GM20000 (cell line): Measurements from ENCODE around the gene ZFP3.

Experiments
- DNase-seq: peaks from one replicate; pipeline ENCODE4 v3.0.0; 2012; ENCODE audit warnings: low spot score
- CTCF ChIP-seq: IDR thresholded peaks from 2 replicates; pipeline ENCODE4 v1.5.1; 2012; ENCODE audit warnings: mild to moderate bottlenecking, control low read depth; ENCODE audit errors: extremely low read depth, missing control alignments

The ZFP3 gene

GRCh38 chr17:5035315-5035714 is 43.0 kb upstream of the ZFP3 start, which contains the start of gene SLC52A1:
SLC52A1 (minus strand) TSS chr17:5035426; CDS start chr17:5034606, 820 bp downstream.
- no peak for TF ChIP-seq CTCF
- DNase-seq, result no peak

GRCh38 chr17:5042157-5043022 is 35.9 kb upstream of the ZFP3 start:
- no peak for TF ChIP-seq CTCF
- no peak for DNase-seq

- DNase-seq, result no peak
- TF ChIP-seq CTCF, result no peak
These were observed 34.7 kb upstream of the ZFP3 start for GRCh38 chr17:5043524-5043923.

- no peak for DNase-seq
These were observed 33.6 kb upstream of the ZFP3 start for GRCh38 chr17:5044630-5045029.

GRCh38 chr17:5045496-5045895 is 32.8 kb upstream of the ZFP3 start:
- no peak for DNase-seq
- TF ChIP-seq CTCF, result no peak

More at GRCh38 chr17:5044630-5045029, 33.6 kb upstream of the ZFP3 start:
- no peak for TF ChIP-seq CTCF

GRCh38 chr17:5047446-5047845 is 30.8 kb upstream of the ZFP3 start:
- DNase-seq, result no peak

More at GRCh38 chr17:5047446-5047845, 30.8 kb upstream of the ZFP3 start:
- no peak for TF ChIP-seq CTCF
